HepG2 (cell line): Measurements from ENCODE around the gene WFDC1. TPM values are rescaled to one million over a fixed set of nuclear protein-coding genes. Genes with fewer than 3 reads are reported as not detected.

Source experiments
- ARNTL ChIP-seq: sonication (generic); formaldehyde crosslinking; IDR thresholded peaks from 2 replicates; pipeline ENCODE4 v1.4.0; 2020; ENCODE audit warnings: mild to moderate bottlenecking, missing genetic modification reagents
- ATM ChIP-seq: fragments of 450-650 bp; IDR thresholded peaks from 2 replicates; pipeline ENCODE4 v1.7.1; 2017; ENCODE audit warnings: mild to moderate bottlenecking, borderline replicate concordance
- FUBP1 ChIP-seq: sonication (generic); formaldehyde crosslinking; IDR thresholded peaks from 2 replicates; pipeline ENCODE4 v1.5.1; 2020; ENCODE audit warnings: missing genetic modification reagents, mild to moderate bottlenecking, borderline replicate concordance
- GATAD2A ChIP-seq: IDR thresholded peaks from 2 replicates; pipeline ENCODE4 v1.6.1; 2016
- HOXD1 ChIP-seq: sonication (generic); formaldehyde crosslinking; IDR thresholded peaks from 2 replicates; pipeline ENCODE4 v1.5.0; 2020; ENCODE audit warnings: missing genetic modification reagents
- IKZF5 ChIP-seq: IDR thresholded peaks from 2 replicates; pipeline ENCODE4 v1.6.1; 2018; ENCODE audit warnings: missing genetic modification reagents, mild to moderate bottlenecking, missing compliant biosample characterization
- KLF12 ChIP-seq: sonication (generic); formaldehyde crosslinking; IDR thresholded peaks from 2 replicates; pipeline ENCODE4 v1.4.0; 2020; ENCODE audit warnings: missing genetic modification reagents, borderline replicate concordance
- NFE2L1 ChIP-seq: sonication (generic); formaldehyde crosslinking; IDR thresholded peaks from 2 replicates; pipeline ENCODE4 v1.4.0; 2020; ENCODE audit warnings: missing genetic modification reagents, mild to moderate bottlenecking, borderline replicate concordance
- NR1H2 ChIP-seq: sonication (generic); formaldehyde crosslinking; IDR thresholded peaks from 2 replicates; pipeline ENCODE4 v1.8.1; 2022; ENCODE audit warnings: low read depth, missing genetic modification reagents, borderline replicate concordance
- NR2F6 ChIP-seq, 2 experiments: IDR thresholded peaks; 2 replicates each; pipeline ENCODE4 v1.6.1; 2016; ENCODE audit warnings: antibody characterized with exemption in 1 of 2, mild to moderate bottlenecking in 1 of 2
- SPEN ChIP-seq: sonication (generic); formaldehyde crosslinking; IDR thresholded peaks from 2 replicates; pipeline ENCODE4 v1.5.1; 2020; ENCODE audit warnings: low read depth, mild to moderate bottlenecking, missing genetic modification reagents
- ZNF264 ChIP-seq: sonication (generic); formaldehyde crosslinking; IDR thresholded peaks from 2 replicates; pipeline ENCODE4 v1.4.0; 2020; ENCODE audit warnings: missing genetic modification reagents
- ZNF446 ChIP-seq: sonication (generic); formaldehyde crosslinking; IDR thresholded peaks from 2 replicates; pipeline ENCODE4 v1.5.0; 2020; ENCODE audit warnings: mild to moderate bottlenecking, missing genetic modification reagents
- ZNF513 ChIP-seq: sonication (generic); formaldehyde crosslinking; conservative IDR thresholded peaks from 2 replicates; pipeline ENCODE4 v1.5.0; 2020; ENCODE audit warnings: missing genetic modification reagents
- polyA plus RNA-seq, 8 experiments: library from polyadenylated mRNA; depleted of rRNA in 3 of 8; stranded (reverse) in 7 of 8; unstranded in 1 of 8; fragments of >200 nt; fragmentation: Illumina TruSeq in 4 of 8; extraction: Trizol in 4 of 8; gene quantifications; 2 replicates each; pipeline versions ENCODE4 v1.2.1 to v1.2.3, GENCODE V29; 2011 to 2016; ENCODE audit warnings: low read depth in 4 of 8, missing spikeins in 1 of 8, mixed read lengths in 1 of 8; ENCODE audit not compliant: insufficient read depth in 1 of 8
- total RNA-seq, 5 experiments: library from RNA; depleted of rRNA; stranded (reverse); fragments of >200 nt; fragmentation: Illumina TruSeq; extraction: Trizol; gene quantifications; 2 replicates each; pipeline ENCODE4 v1.2.3, GENCODE V29; 2016; ENCODE audit warnings: low read depth in 1 of 5

WFDC1 gene
- total and polyA plus RNA-seq, 2 of the 13 experiments (the other 11 are each of a cell fraction or from before 2014, with no cell fraction given) = not detected

GRCh38 chr16:84327926-84328505 lies 33.3 kb downstream of the WFDC1 start (continued):
- no peak for TF ChIP-seq SPEN (CRISPR knock-in tag)
- TF ChIP-seq NR2F6 (IDR thresholded peaks at IDR 0.05) = no peak
- TF ChIP-seq NR2F6 (CRISPR knock-in tag; IDR thresholded peaks at IDR 0.05) = no peak
- TF ChIP-seq FUBP1 (CRISPR knock-in tag) = no peak
- no peak for TF ChIP-seq NR1H2 (CRISPR knock-in tag)
- no peak for TF ChIP-seq ZNF264
- TF ChIP-seq ARNTL (CRISPR knock-in tag) = no peak
- TF ChIP-seq NFE2L1 (CRISPR knock-in tag) = no peak
- TF ChIP-seq ATM = no peak
- no peak for TF ChIP-seq IKZF5 (CRISPR knock-in tag)
- no peak for TF ChIP-seq KLF12 (CRISPR knock-in tag)
- no peak for TF ChIP-seq GATAD2A (CRISPR knock-in tag)
- no peak for TF ChIP-seq HOXD1 (CRISPR knock-in tag)
- TF ChIP-seq ZNF513 (CRISPR knock-in tag) = no peak
- TF ChIP-seq ZNF446 (CRISPR knock-in tag) = no peak
